Vagina (tissue), 2 donors: ENCODE measurements around the gene RABGAP1L. TPM values are rescaled to one million over a fixed set of nuclear protein-coding genes. Genes with fewer than 3 reads are reported as not detected.
"Not testable (repeated sequence)": the region's sequence is repeated elsewhere in the genome, so short reads cannot be mapped to it uniquely, and the experiment has no call there.

Source experiments
- DNase-seq, 2 donors: peaks; one replicate each; pipeline ENCODE4 v3.0.0-alpha.2; 2017; ENCODE audit errors: extremely low spot score in 2 of 2
- H3K27ac ChIP-seq: fragments of 200-600 bp; sonication (generic); one replicate; pipeline ENCODE4 v1.5.1; 2019
- H3K27me3 ChIP-seq: fragments of 200-600 bp; sonication (generic); one replicate; pipeline ENCODE4 v1.5.1; 2019
- H3K36me3 ChIP-seq, 2 donors: fragments of 200-600 bp; sonication (generic); one replicate each; pipeline ENCODE4 v1.5.1; 2017 to 2019
- H3K4me1 ChIP-seq: fragments of 200-600 bp; sonication (generic); one replicate; pipeline ENCODE4 v1.5.1; 2019
- H3K4me3 ChIP-seq, 2 donors: fragments of 200-600 bp; sonication (generic); 1 replicate in 1 of 2; 2 replicates in 1 of 2; pipeline ENCODE4 v1.5.1; 2016 to 2019
- H3K9me3 ChIP-seq: fragments of 200-600 bp; sonication (generic); one replicate; pipeline ENCODE4 v1.5.1; 2019
- CTCF ChIP-seq, 3 experiments: fragments of 450-650 bp in 2 of 3; fragments of 200-600 bp in 1 of 3; sonication (generic) in 1 of 3; IDR thresholded peaks; one replicate each; pipeline ENCODE4 v1.5.1; 2017 to 2019; ENCODE audit warnings: antibody characterized with exemption in 3 of 3, mild to moderate bottlenecking in 2 of 3, moderate library complexity in 2 of 3
- POLR2A ChIP-seq, 2 donors: fragments of 450-650 bp; IDR thresholded peaks; one replicate each; pipeline ENCODE4 v1.6.1; 2017; ENCODE audit warnings: antibody characterized with exemption in 2 of 2, mild to moderate bottlenecking in 2 of 2, moderate library complexity in 2 of 2
- POLR2AphosphoS5 ChIP-seq, 2 donors: sonication (generic); formaldehyde crosslinking; IDR thresholded peaks; one replicate each; pipeline ENCODE4 v1.9.0; 2017; ENCODE audit warnings: antibody characterized with exemption in 2 of 2, mild to moderate bottlenecking in 2 of 2, low read depth in 1 of 2; ENCODE audit not compliant: insufficient read depth in 1 of 2
- intact Hi-C: fragments of 100-400 bp; cut with DNase I; formaldehyde crosslinking; loops from one replicate; pipeline ENCODE4 v1.15.1; 2023
- total RNA-seq: library from RNA; depleted of rRNA; stranded (reverse); fragments of >200 nt; gene quantifications from one replicate; pipeline ENCODE4 v1.2.3, GENCODE V29; 2016

RABGAP1L gene
- total RNA-seq, 1 donor from 2014 or later, result 40.0 TPM

DNA sequence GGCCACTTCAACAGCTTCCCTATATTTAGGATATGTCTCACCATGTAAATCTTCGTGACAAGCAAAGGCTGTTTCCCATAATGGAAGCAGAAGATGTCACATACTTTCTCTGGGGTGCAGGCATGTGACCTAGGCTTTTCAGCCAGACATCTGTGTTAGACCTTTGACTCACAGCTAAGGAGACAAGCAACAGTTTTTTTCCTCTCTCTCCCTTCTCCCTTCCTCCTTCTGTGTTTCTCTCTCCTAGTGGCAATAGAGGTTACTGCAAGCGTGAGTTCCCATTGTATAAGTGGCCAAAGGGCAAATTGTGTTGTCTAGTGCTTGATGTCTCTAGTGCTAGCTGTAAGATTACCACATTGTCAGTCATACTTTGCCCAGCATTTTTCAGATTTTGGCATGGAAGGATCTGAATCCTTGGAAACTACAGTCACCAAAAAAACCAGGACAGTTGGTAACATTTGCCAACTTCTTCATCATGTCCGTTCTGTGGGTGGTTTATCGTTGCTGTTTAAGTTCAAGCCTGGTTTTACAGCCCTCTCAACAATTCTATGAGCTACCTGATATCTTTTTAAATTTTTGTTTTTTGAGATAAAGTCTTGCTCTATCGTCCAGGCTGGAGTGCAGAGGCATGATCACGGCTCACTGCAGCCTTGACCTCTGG lies 44.4 kb upstream of the RABGAP1L start:
- DNase-seq, result no peak
- H3K4me1 ChIP-seq, result no peaks in the 10 kb centered on the region
- no peaks in the 10 kb centered on the region for H3K9me3 ChIP-seq
- TF ChIP-seq CTCF (IDR thresholded peaks at IDR 0.05) (peak in 1 of 3 experiments; percentile 19), POLR2A (IDR thresholded peaks at IDR 0.05) (no peak)
- no peaks in the 10 kb centered on the region for H3K27me3 ChIP-seq
- intact Hi-C loops, result no loop called here
- no peak overlapping the region for H3K4me3 ChIP-seq
- H3K36me3 ChIP-seq, result no peaks in the 10 kb centered on the region
- no peak overlapping the region for H3K27ac ChIP-seq

- H3K4me3 ChIP-seq, result no peak overlapping the region
- intact Hi-C loops, result no loop called here
- H3K27me3 ChIP-seq, result no peaks in the 10 kb centered on the region
- no peak for DNase-seq
- no peak for TF ChIP-seq POLR2A (IDR thresholded peaks at IDR 0.05)
- H3K27ac ChIP-seq, result no peak overlapping the region
- no peaks in the 10 kb centered on the region for H3K4me1 ChIP-seq
- H3K36me3 ChIP-seq, result no peaks in the 10 kb centered on the region
- H3K9me3 ChIP-seq, result no peaks in the 10 kb centered on the region
Measured at GRCh38 chr1:174116042-174116441, 43.3 kb upstream of the RABGAP1L start.

- Histone ChIP-seq H3K27me3 (no peaks in the 10 kb centered on the region), H3K9me3 (no peaks in the 10 kb centered on the region), H3K4me3 (no peak overlapping the region), H3K36me3 (no peaks in the 10 kb centered on the region), H3K27ac (no peak overlapping the region), H3K4me1 (no peaks in the 10 kb centered on the region)
- TF ChIP-seq POLR2AphosphoS5 (IDR thresholded peaks at IDR 0.05; ENCODE audit: insufficient read depth in 1 of 2, low read depth in 1 of 2) (no peak), CTCF (IDR thresholded peaks at IDR 0.05) (no peak), POLR2A (IDR thresholded peaks at IDR 0.05) (no peak)
- intact Hi-C loops, result no loop called here
- no peak for DNase-seq
Measured at GRCh38 chr1:174118751-174119150, 40.6 kb upstream of the RABGAP1L start.

- H3K27ac ChIP-seq, intact Hi-C loops, H3K27me3 ChIP-seq, H3K4me3 ChIP-seq, H3K36me3 ChIP-seq, DNase-seq, H3K9me3 ChIP-seq, H3K4me1 ChIP-seq: not testable (repeated sequence)
Measured at GRCh38 chr1:174122318-174122717, 37.0 kb upstream of the RABGAP1L start.

DNA sequence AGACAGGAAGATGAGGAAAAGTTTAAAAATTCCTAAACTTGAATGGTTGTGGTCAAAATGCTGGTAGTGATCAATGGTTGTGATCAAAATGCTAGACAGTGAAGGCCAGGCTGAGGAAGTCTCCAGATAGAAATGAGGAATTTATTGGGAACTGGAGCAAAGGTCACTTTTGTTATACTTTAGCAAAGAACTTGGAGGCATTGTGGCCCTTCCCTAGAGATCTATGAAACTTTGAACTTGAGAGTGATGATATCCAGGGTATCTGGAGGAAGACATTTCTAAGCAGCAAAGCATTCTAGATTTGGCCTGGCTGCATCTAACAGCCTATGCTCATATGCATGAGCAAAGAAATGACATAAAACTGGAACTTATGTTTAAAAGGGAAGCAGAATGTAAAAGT lies 35.5 kb upstream of the RABGAP1L start:
- no peak overlapping the region for H3K27ac ChIP-seq
- no peak for DNase-seq
- no peak overlapping the region for H3K4me3 ChIP-seq
- H3K9me3 ChIP-seq, result peaks cover 5% of the 10 kb centered on the region
- TF ChIP-seq POLR2A (IDR thresholded peaks at IDR 0.05), result no peak
- TF ChIP-seq POLR2AphosphoS5 (IDR thresholded peaks at IDR 0.05; ENCODE audit: insufficient read depth in 1 of 2, low read depth in 1 of 2), result no peak
- no peak for TF ChIP-seq CTCF (IDR thresholded peaks at IDR 0.05)
- no peaks in the 10 kb centered on the region for H3K36me3 ChIP-seq
- H3K4me1 ChIP-seq, result no peaks in the 10 kb centered on the region
- H3K27me3 ChIP-seq, result no peaks in the 10 kb centered on the region
- intact Hi-C loops, result no loop called here

- DNase-seq, H3K36me3 ChIP-seq, H3K27ac ChIP-seq, intact Hi-C loops, H3K4me3 ChIP-seq, H3K4me1 ChIP-seq, H3K27me3 ChIP-seq, H3K9me3 ChIP-seq: not testable (repeated sequence)
Measured at GRCh38 chr1:174127176-174127575, 32.1 kb upstream of the RABGAP1L start.
